ENCODE results near the gene S100A8.

- TF ChIP-seq EZH2phosphoT487 (IDR thresholded peaks at IDR 0.05) (no peak), CTCF (IDR thresholded peaks at IDR 0.05) (no peak), EZH2 (IDR thresholded peaks at IDR 0.05) (no peak)
Measured at GRCh38 chr1:153431002-153431401, 40.1 kb upstream of the S100A8 start.
